OCI-LY1 (cell line): ENCODE data around the gene BBS10.

Experiments
- H2AFZ ChIP-seq: fragments of 200-600 bp; sonication (generic), shearing (Covaris generic); 2 replicates; pipeline ENCODE4 v1.6.0; 2014; ENCODE audit warnings: antibody characterized with exemption, mild to moderate bottlenecking, low read length
- H3F3A ChIP-seq: fragments of 200-600 bp; sonication (generic), shearing (Covaris generic); 2 replicates; pipeline ENCODE4 v1.6.0; 2014; ENCODE audit warnings: mild to moderate bottlenecking, antibody characterized with exemption, low read length, moderate library complexity; ENCODE audit not compliant: insufficient read depth
- H3K27ac ChIP-seq: fragments of 200-600 bp; sonication (generic); 2 replicates; pipeline ENCODE4 v1.5.1; 2014; ENCODE audit warnings: low read length, mixed run types, mild to moderate bottlenecking, low read depth; ENCODE audit not compliant: poor library complexity, severe bottlenecking
- H3K27me3 ChIP-seq: fragments of 200-600 bp; sonication (generic); 2 replicates; pipeline ENCODE4 v1.6.0; 2014; ENCODE audit warnings: antibody characterized with exemption, mild to moderate bottlenecking, low read length, moderate library complexity; ENCODE audit not compliant: insufficient read depth
- H3K36me3 ChIP-seq: fragments of 200-600 bp; sonication (generic); 2 replicates; pipeline ENCODE4 v1.6.1; 2014; ENCODE audit warnings: mild to moderate bottlenecking, antibody characterized with exemption, low read length, moderate library complexity, mixed read lengths; ENCODE audit not compliant: insufficient read depth
- H3K4me1 ChIP-seq: fragments of 200-600 bp; sonication (generic); 2 replicates; pipeline ENCODE4 v1.5.1; 2014; ENCODE audit warnings: mild to moderate bottlenecking, low read length, moderate library complexity; ENCODE audit not compliant: insufficient read depth, severe bottlenecking
- H3K4me2 ChIP-seq: fragments of 200-600 bp; sonication (generic), shearing (Covaris generic); 2 replicates; pipeline ENCODE4 v1.6.1; 2014; ENCODE audit warnings: low read length
- H3K4me3 ChIP-seq: fragments of 200-600 bp; sonication (generic); 2 replicates; pipeline ENCODE4 v1.5.1; 2014; ENCODE audit warnings: low read length, low read depth, mild to moderate bottlenecking, mixed read lengths; ENCODE audit not compliant: poor library complexity, severe bottlenecking
- H3K79me2 ChIP-seq: fragments of 200-600 bp; shearing (Covaris generic); 2 replicates; pipeline ENCODE4 v1.6.1; 2016; ENCODE audit warnings: mixed run types, low read length, mixed read lengths; ENCODE audit not compliant: insufficient read depth
- H3K9ac ChIP-seq: fragments of 200-600 bp; sonication (generic), shearing (Covaris generic); 2 replicates; pipeline ENCODE4 v1.6.1; 2014; ENCODE audit warnings: mild to moderate bottlenecking, low read length, mixed read lengths
- H3K9me2 ChIP-seq: fragments of 200-600 bp; sonication (generic), shearing (Covaris generic); 2 replicates; pipeline ENCODE4 v1.6.1; 2014; ENCODE audit warnings: low read depth, mild to moderate bottlenecking, low read length, mixed read lengths
- H3K9me3 ChIP-seq: fragments of 200-600 bp; shearing (Covaris generic); 2 replicates; pipeline ENCODE4 v1.6.1; 2014; ENCODE audit warnings: low read length, mixed read lengths
- H4K20me1 ChIP-seq: fragments of 200-600 bp; sonication (generic), shearing (Covaris generic); 2 replicates; pipeline ENCODE4 v1.6.0; 2016; ENCODE audit warnings: mild to moderate bottlenecking, low read length; ENCODE audit not compliant: insufficient read depth
- CTCF ChIP-seq: fragments of 200-600 bp; sonication (generic), shearing (Covaris generic); IDR thresholded peaks from 2 replicates; pipeline ENCODE4 v1.5.1; 2017; ENCODE audit warnings: mild to moderate bottlenecking, antibody characterized with exemption, low read length, moderate library complexity, mixed read lengths
- EZH2 ChIP-seq: fragments of 200-600 bp; sonication (generic), shearing (Covaris generic); IDR thresholded peaks from 2 replicates; pipeline ENCODE4 v1.8.0; 2017; ENCODE audit warnings: borderline replicate concordance, mixed run types, mild to moderate bottlenecking, antibody characterized with exemption, low read length, moderate library complexity, mixed read lengths

Gene BBS10

GRCh38 chr12:76375939-76376338 lies 27.7 kb upstream of the BBS10 start:
- H3K4me3 ChIP-seq, result no peak overlapping the region
- H3K4me2 ChIP-seq, result no peak overlapping the region
- peaks cover 51% of the 10 kb centered on the region for H3K36me3 ChIP-seq
- H4K20me1 ChIP-seq, result no peaks in the 10 kb centered on the region
- H3K9ac ChIP-seq, result no peak overlapping the region
- no peaks in the 10 kb centered on the region for H3K4me1 ChIP-seq
- no peaks in the 10 kb centered on the region for H3K27me3 ChIP-seq
- H2AFZ ChIP-seq, result no peak overlapping the region
- H3K9me2 ChIP-seq, result no peaks in the 10 kb centered on the region
- no peaks in the 10 kb centered on the region for H3K9me3 ChIP-seq
- no peaks in the 10 kb centered on the region; the same call in 1 of the 2 replicates for H3F3A ChIP-seq
- H3K79me2 ChIP-seq, result no peaks in the 10 kb centered on the region
- TF ChIP-seq CTCF, result no peak
- TF ChIP-seq EZH2, result no peak
- no peak overlapping the region for H3K27ac ChIP-seq

- Histone ChIP-seq H3K4me1 (no peaks in the 10 kb centered on the region), H2AFZ (no peak overlapping the region), H3K4me3 (no peak overlapping the region), H4K20me1 (no peaks in the 10 kb centered on the region), H3K36me3 (peaks cover 56% of the 10 kb centered on the region), H3F3A (no peaks in the 10 kb centered on the region; the same call in 1 of the 2 replicates), H3K27ac (no peak overlapping the region), H3K27me3 (no peaks in the 10 kb centered on the region), H3K79me2 (no peaks in the 10 kb centered on the region), H3K9ac (no peak overlapping the region), H3K9me3 (no peaks in the 10 kb centered on the region), H3K9me2 (no peaks in the 10 kb centered on the region), H3K4me2 (no peak overlapping the region)
- TF ChIP-seq CTCF (no peak), EZH2 (no peak)
Observed at GRCh38 chr12:76375470-76375869, 27.3 kb upstream of the BBS10 start.

GRCh38 chr12:76374386-76375020 lies 26.3 kb upstream of the BBS10 start:
- H3K36me3 ChIP-seq, result peaks cover 65% of the 10 kb centered on the region
- H3K4me1 ChIP-seq, result no peaks in the 10 kb centered on the region
- no peak overlapping the region for H3K4me2 ChIP-seq
- H2AFZ ChIP-seq, result no peak overlapping the region
- H3K27ac ChIP-seq, result no peak overlapping the region
- H3K27me3 ChIP-seq, result no peaks in the 10 kb centered on the region
- no peak overlapping the region for H3K9ac ChIP-seq
- H3K9me3 ChIP-seq, result no peaks in the 10 kb centered on the region
- H3F3A ChIP-seq, result no peaks in the 10 kb centered on the region; the same call in 1 of the 2 replicates
- H3K9me2 ChIP-seq, result no peaks in the 10 kb centered on the region
- TF ChIP-seq CTCF, result no peak
- H3K4me3 ChIP-seq, result no peak overlapping the region
- no peaks in the 10 kb centered on the region for H4K20me1 ChIP-seq
- H3K79me2 ChIP-seq, result no peaks in the 10 kb centered on the region
